Erythroblast (primary cell): Measurements from ENCODE around the gene NHS.

ENCODE experiments used
- DNase-seq, 2 experiments: peaks; one replicate each; lab custom pipeline; 2025; lab: John Stamatoyannopoulos, UW
- GATA1 ChIP-seq: IDR thresholded peaks from 2 replicates; pipeline ENCODE4 v1.6.1; 2011; ENCODE audit warnings: low read depth, mild to moderate bottlenecking, control low read depth, low read length, moderate library complexity
- POLR2A ChIP-seq: IDR thresholded peaks from 2 replicates; pipeline ENCODE4 v1.6.1; 2011; ENCODE audit warnings: mild to moderate bottlenecking, low read length

Gene NHS

GRCh38 chrX:17511556-17511955, 136.6 kb downstream of the NHS start:
- TF ChIP-seq POLR2A, result no peak
- DNase-seq, result no peak

- TF ChIP-seq POLR2A (no peak), GATA1 (no peak)
- DNase-seq, result no peak
These were observed 144.4 kb downstream of the NHS start for GRCh38 chrX:17519358-17519757.

- no peak for DNase-seq
- TF ChIP-seq GATA1, result no peak
- TF ChIP-seq POLR2A, result no peak
These were observed 145.1 kb downstream of the NHS start for GRCh38 chrX:17520016-17520615.

GRCh38 chrX:17521871-17522693, 147.1 kb downstream of the NHS start:
- TF ChIP-seq GATA1 (no peak), POLR2A (no peak)
- no peak for DNase-seq

- TF ChIP-seq GATA1 (no peak), POLR2A (no peak)
- no peak for DNase-seq
These were observed 150.3 kb downstream of the NHS start for GRCh38 chrX:17525266-17525665.

GRCh38 chrX:17525762-17526555, 151.0 kb downstream of the NHS start:
- TF ChIP-seq POLR2A, result no peak
- TF ChIP-seq GATA1, result no peak

GRCh38 chrX:17527135-17527701, 152.2 kb downstream of the NHS start:
- no peak for DNase-seq
- TF ChIP-seq GATA1 (no peak), POLR2A (no peak)

More at GRCh38 chrX:17525762-17526555, 151.0 kb downstream of the NHS start:
- DNase-seq, result no peak

GRCh38 chrX:17527922-17528321, 152.9 kb downstream of the NHS start:
- no peak for DNase-seq
- no peak for TF ChIP-seq GATA1
- TF ChIP-seq POLR2A, result no peak

GRCh38 chrX:17529151-17529745, 154.2 kb downstream of the NHS start:
- TF ChIP-seq GATA1 (no peak), POLR2A (no peak)
- no peak for DNase-seq

- TF ChIP-seq GATA1 (no peak), POLR2A (no peak)
- DNase-seq, result no peak
These were observed 156.5 kb downstream of the NHS start for GRCh38 chrX:17531500-17531899.

- TF ChIP-seq GATA1, result no peak
- TF ChIP-seq POLR2A, result no peak
- peak; percentile 10 to 49 for DNase-seq
These were observed 160.2 kb downstream of the NHS start for GRCh38 chrX:17535229-17535628.

- no peak for DNase-seq
These were observed 162.8 kb downstream of the NHS start for GRCh38 chrX:17537723-17538243.

GRCh38 chrX:17542123-17542522, 167.1 kb downstream of the NHS start:
- DNase-seq, result no peak
- TF ChIP-seq POLR2A, result no peak

More at GRCh38 chrX:17537723-17538243, 162.8 kb downstream of the NHS start:
- TF ChIP-seq GATA1 (no peak), POLR2A (no peak)

GRCh38 chrX:17544821-17545220, 169.8 kb downstream of the NHS start:
- no peak for DNase-seq
- no peak for TF ChIP-seq GATA1
- TF ChIP-seq POLR2A, result no peak
